CD4-positive, alpha-beta T cell treated with Interleukin-10 for 1 hour (primary cell): ENCODE results near the gene KHDRBS1.
"Not testable (repeated sequence)": the region's sequence is repeated elsewhere in the genome, so short reads cannot be mapped to it uniquely, and the experiment has no call there.

Experiments used
- DNase-seq: peaks from one replicate; pipeline ENCODE4 v3.0.0-alpha.2; 2020

KHDRBS1 gene, protein sequence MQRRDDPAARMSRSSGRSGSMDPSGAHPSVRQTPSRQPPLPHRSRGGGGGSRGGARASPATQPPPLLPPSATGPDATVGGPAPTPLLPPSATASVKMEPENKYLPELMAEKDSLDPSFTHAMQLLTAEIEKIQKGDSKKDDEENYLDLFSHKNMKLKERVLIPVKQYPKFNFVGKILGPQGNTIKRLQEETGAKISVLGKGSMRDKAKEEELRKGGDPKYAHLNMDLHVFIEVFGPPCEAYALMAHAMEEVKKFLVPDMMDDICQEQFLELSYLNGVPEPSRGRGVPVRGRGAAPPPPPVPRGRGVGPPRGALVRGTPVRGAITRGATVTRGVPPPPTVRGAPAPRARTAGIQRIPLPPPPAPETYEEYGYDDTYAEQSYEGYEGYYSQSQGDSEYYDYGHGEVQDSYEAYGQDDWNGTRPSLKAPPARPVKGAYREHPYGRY

GRCh38 chr1:32013386-32014198, at the start of gene KHDRBS1:
Gene KHDRBS1, plus strand, starts transcription at chr1:32013868. Its CDS starts 128 bp downstream, at chr1:32013996.
- peak; percentile 99 for DNase-seq

GRCh38 chr1:31970873-31971272, 42.8 kb upstream of the KHDRBS1 start:
- DNase-seq = no peak

GRCh38 chr1:31976401-31976800, 37.3 kb upstream of the KHDRBS1 start:
- DNase-seq = no peak

- DNase-seq = no peak
Measured at GRCh38 chr1:31977385-31978131, 36.1 kb upstream of the KHDRBS1 start.

DNA sequence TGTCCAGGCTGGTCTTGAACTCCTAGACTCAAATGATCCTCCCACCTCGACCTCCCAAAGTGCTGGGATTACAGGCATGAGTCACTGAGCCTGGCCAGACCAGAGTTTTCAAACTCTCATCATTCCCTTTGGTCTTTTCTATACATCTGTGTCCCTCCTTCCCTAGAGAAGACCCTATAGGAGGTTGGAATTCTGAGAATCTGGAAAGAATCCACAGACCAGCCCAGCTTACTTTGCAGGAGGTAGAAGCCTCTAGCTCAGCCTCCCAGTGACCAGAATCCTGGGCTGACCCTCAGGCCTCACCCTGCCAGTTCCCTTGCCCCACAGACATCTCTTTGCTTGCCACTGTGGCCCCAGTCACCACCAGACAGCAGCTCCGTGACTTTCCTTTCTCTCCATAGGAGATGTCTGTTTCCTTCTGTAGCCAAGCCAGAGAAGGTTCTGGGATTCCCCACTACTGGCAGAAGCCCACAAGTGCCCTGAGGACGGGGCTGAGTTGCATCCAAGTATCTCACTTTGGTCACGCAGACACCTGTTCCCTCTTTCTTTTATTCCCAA, 34.7 kb upstream of the KHDRBS1 start:
- DNase-seq = no peak

- no peak for DNase-seq
Measured at GRCh38 chr1:31980835-31981455, 32.7 kb upstream of the KHDRBS1 start.

DNA sequence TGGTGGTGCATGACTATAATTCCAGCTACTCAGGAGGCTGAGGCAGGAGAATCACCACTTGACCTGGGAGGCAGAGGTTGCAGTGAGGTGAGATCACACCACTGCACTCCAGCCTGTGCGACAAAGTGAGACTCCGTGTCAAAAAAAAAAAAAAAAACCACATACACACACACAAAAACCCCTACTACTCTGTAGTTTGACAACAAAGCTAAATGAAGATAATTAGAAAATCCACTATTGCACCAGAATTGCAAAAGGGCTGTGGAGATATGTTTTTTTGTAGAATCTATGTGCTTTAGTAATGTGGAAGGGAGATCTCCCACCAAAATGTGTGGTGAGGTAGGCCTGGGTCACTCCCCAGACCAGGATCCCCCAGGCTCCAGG, 32.2 kb upstream of the KHDRBS1 start:
- peak; percentile 23 for DNase-seq

DNA sequence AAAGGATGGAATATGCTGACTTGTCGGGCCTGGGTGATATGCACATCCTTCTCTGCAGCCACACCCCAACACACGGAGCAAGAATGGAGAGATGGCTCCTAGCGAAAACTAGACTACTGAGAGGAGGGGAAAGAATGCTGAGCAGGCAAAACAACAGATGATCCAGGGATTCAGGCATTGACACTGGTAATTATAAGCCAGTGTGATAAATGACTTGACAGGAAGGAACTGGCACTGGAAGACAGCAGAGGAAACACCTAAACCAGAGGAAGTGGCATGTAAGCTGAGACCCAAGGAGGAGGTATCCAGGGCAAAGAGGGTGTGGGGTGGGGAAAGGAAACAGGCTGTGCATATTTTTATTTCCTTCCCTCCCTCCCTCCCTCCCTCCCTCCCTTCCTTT, 31.7 kb upstream of the KHDRBS1 start:
- peak; percentile 64 for DNase-seq

DNA sequence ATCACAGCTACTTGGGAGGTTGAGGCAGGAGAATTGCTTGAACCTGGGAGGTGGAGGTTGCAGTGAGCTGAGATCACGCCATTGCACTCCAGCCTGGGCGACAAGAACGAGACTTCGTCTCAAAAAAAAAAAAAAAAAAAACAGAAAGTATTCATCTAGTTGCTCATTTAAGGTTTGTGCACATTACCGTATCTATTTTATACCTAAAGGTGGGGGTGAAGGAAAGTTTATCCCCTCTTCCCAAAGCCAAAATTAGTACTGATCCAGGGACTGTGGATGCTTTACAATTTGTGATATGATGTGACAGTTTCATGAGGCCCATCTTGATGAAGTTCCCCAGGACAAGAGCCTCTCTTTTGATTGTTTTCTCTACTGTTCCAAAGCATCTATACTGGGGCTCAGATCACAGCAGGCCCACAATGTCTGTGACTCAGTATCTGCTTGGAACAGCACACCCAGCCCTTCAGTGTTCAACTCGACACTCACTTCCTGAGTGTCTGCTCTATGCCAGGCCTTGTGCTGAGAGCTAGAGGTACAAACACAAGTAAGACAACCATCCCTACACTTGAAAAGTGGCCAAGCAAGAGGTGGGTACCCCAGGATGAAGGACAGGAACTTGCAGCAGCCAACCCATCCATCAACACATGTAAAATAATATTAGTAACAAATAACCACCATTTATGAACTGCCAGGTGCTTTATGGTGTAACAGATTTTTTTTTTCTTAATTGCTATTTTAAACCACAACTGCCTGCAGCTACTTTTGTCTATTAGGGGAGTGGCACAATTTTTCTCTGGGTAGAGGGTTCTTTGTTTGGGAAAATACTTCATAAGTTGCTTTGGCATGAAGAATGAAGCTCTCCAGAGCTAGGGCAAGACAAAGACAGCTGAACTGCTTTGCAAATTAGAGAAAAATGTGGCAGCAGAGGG, 29.0 kb upstream of the KHDRBS1 start:
- DNase-seq = peak; percentile 45

GRCh38 chr1:31985430-31985829, 28.2 kb upstream of the KHDRBS1 start:
- DNase-seq = peak; percentile 57

- no peak for DNase-seq
Measured at GRCh38 chr1:31987135-31987619, 26.5 kb upstream of the KHDRBS1 start.

DNA sequence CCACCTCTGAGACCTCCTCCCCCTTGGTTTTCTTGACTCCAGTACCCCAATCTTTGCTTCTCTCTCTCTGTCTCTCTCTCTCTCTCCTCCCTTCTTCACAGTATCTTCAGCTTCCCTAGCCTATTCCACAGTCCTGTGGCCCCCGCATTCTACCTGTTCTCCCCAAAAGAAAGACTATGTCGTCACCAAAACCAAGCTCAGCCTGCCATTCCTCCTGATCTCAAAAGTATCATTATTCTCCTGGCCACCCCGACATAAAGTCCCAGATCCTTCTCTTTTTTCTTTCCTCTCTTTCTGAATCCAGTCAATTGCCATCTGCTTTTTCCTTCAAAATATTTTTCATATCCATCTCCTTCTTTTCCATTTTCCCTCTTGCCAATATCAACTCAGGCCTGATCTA, 23.7 kb upstream of the KHDRBS1 start:
- DNase-seq = no peak

- DNase-seq = no peak
Measured at GRCh38 chr1:31991182-31991581, 22.5 kb upstream of the KHDRBS1 start.

- DNase-seq = no peak
Measured at GRCh38 chr1:31995263-31995662, 18.4 kb upstream of the KHDRBS1 start.

DNA sequence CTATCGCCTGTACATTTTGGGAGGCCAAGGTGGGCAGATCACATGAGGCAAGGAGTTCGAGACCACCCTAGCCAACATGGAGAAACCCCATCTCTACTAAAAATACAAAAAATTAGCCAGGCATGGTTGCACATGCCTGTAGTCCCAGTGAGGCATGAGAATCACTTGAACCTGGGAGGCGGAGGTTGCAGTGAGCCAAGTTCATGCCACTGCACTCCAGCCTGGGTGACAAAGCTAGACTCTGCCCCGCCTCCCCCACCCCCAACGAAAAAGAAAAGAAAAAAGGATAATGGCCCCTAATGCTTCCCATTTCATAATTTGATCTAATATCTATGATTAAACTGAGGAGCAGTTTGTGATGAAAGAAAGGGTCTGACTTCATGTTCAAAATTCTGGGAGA, 17.5 kb upstream of the KHDRBS1 start:
- not testable (repeated sequence) for DNase-seq

GRCh38 chr1:32001863-32002262, 11.8 kb upstream of the KHDRBS1 start:
- no peak for DNase-seq

DNA sequence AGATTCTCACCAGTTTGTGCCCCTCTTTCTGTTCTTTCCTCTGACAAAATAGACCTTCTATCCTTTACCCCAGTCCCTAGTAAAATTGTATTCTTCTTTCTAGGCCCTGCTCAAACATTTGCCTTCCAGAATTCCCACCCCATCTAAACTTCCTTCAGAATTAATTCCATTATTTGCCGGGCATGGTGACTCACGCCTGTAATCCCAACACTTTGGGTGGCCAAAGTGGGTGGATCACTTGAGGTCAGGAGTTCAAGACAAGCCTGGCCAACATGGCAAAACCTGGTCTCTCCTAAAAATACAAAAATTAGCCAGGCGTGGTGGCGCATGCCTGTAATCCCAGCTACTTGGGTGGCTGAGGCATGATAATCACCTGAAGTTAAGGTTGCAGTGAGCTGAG, 11.4 kb upstream of the KHDRBS1 start:
- DNase-seq = not testable (repeated sequence)

- no peak for DNase-seq
Measured at GRCh38 chr1:32005522-32005921, 8.1 kb upstream of the KHDRBS1 start.

DNA sequence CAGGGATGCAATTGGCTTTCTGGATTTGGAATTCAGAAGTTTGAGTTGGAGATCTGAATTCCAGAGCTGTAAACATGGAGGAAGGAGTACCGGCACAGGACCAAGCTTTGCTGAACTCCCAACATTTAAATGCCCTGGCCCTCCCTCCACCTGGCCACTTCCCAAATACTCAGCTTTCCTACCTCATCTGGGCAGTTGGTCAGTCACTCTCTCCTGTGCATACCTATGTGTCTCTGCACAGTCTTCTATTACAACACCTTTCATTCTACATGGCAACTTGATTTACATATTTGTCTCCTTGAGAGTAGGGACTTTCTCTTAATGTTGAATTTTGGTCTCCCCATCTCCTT, 6.1 kb upstream of the KHDRBS1 start:
- DNase-seq = no peak

GRCh38 chr1:32010246-32010645, 3.4 kb upstream of the KHDRBS1 start:
- DNase-seq = no peak

GRCh38 chr1:32012709-32013385, 821 bp upstream of the KHDRBS1 start:
- DNase-seq = no peak
